ENCODE results near the gene FOXP4.

Gene FOXP4

DNA sequence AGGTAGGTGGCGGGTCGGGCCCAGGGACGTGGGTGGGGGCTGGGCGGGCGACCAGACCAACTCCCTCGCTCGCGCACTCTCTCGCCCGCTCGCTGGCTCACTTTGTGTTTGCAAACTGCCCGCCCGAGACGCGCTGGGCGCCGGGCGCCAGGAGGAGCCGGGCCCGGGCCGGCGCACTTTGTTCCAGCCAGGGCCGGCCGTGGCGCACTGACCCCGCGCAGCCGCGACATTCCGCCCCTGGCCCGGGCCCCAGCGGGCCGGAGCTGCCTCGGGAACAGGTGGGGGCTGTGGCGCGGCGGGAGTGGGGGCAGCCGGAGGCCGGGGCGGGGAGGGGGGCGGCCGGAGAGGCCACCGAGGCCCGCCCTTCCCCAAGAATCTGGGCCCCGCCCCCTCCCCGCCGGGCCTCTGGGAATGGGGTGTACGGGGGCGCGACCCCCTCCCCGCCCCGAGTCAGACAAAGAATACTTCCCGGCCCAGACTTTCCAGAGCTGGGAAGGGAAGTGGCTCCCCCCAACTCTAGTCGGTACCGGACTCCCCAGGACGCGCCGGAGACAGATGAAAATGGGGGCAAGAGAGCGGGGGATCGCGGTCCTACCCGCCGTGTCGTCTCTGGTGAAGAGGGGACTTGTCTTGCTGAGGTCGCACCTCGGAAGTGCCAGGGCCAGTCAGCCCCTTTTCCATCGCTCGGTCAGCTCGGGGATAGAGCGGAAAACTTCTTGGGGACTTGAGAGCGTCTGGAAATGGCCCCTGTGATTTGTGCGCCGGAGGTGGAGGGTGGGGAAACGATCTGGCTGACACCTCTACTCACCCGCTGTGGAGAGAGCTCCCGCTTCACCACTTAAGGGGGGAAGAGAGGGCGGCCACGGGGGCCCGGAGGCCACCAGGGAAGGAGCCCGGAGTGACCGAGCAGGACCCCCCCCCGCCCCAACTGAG is 951 bp downstream of the FOXP4 start:
- no peak for TF ChIP-seq POLR2A (IDR thresholded peaks at IDR 0.05; ENCODE audit: low read length)
- TF ChIP-seq GATA1 (IDR thresholded peaks at IDR 0.05; ENCODE audit: low read depth, low read length), result no peak
- peak; percentile 62 to 75 for DNase-seq

- DNase-seq, result no peak
- TF ChIP-seq POLR2A (IDR thresholded peaks at IDR 0.05; ENCODE audit: low read length) (no peak), GATA1 (IDR thresholded peaks at IDR 0.05; ENCODE audit: low read depth, low read length) (no peak)
Measured at GRCh38 chr6:41547799-41548097, 1.6 kb downstream of the FOXP4 start.

DNA sequence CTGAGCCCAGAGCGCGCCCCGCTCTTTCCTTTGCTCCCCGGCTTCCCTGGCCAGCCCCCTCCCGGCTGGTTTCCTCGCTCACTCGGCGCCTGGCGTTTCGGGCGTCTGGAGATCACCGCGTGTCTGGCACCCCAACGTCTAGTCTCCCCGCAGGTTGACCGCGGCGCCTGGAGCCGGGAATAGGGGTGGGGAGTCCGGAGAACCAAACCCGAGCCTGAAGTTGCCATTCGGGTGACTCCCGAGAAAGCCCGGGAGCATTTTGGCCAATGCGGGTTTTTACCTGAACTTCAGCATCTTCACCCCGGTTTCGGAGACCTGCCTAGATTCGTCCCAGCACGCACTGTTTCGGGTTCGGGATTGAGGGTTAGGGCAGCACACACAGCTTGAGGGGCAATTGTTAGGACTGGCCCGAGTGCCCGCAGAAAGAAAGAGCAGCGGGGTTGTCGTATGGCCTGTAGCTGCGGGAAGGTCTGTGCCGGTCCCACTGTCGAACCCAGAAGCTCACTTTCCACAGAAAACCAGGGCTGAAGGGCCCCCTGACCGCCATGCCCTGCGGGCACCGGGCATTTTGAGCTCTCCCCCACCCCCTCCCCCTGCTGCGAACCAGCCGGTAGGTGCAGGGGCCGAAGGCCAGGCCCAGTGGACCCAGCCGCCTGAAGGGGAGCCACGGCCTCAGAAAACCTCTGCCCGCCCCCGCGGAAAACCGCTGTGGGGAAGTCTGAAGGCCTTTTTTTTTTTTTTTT is 2.1 kb downstream of the FOXP4 start:
- TF ChIP-seq POLR2A (IDR thresholded peaks at IDR 0.05; ENCODE audit: low read length), result no peak
- no peak for TF ChIP-seq GATA1 (IDR thresholded peaks at IDR 0.05; ENCODE audit: low read depth, low read length)
- DNase-seq, result no peak

- TF ChIP-seq POLR2A (IDR thresholded peaks at IDR 0.05; ENCODE audit: low read length) (no peak), GATA1 (IDR thresholded peaks at IDR 0.05; ENCODE audit: low read depth, low read length) (no peak)
- DNase-seq, result no peak
Measured at GRCh38 chr6:41548841-41549642, 2.9 kb downstream of the FOXP4 start.

DNA sequence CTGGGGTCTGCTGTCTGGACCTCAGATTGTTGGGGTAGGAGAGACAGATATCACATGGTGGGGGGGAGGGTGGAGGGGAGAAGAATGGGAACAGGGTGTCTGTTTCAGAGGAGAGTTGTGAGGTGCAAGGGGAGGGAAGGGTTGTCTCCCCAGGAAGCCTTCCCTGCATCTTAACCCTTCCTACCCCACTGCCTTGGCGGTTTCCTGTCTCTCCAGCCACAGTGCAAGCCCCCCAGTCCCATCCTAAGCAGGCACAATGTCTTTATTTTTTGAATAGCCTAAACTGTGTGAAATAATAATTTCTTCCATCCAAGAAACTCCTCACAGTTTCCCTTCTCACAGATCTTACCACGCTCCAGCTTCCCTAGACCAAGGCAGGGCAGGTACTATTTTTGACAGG is 3.5 kb downstream of the FOXP4 start:
- TF ChIP-seq POLR2A (IDR thresholded peaks at IDR 0.05; ENCODE audit: low read length) (no peak), GATA1 (IDR thresholded peaks at IDR 0.05; ENCODE audit: low read depth, low read length) (no peak)
- DNase-seq, result no peak

DNA sequence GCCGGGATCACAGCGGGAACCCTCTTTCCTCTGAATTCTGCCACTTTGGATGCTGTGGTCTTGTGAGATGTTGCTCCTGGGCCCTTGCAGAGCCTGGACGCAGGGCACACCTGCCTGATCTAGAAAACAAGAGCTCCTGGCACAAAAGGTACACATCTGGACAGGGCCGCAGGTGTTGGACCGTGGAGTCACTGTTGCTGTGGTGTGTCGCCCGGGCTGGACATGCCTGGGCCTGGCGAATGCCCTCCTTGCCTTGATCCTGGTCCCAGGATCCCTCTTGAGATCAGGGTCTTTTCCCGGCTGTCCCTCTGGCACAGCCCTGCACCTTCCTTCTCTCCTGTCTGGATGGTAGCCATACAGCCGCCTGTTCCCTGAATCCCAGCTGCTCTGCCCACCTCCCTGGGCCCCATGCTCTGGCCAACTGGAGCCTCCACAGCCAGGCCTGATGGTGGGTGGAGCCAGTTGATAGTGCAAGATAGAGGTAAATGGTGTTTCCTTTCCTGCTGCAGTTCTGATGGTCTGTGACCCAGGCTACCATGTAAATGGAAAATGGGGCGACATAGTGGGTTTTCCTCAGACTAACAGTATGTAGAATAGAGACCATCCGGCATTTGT is 5.0 kb downstream of the FOXP4 start:
- DNase-seq, result no peak
- TF ChIP-seq GATA1 (IDR thresholded peaks at IDR 0.05; ENCODE audit: low read depth, low read length) (no peak), POLR2A (IDR thresholded peaks at IDR 0.05; ENCODE audit: low read length) (no peak)

GRCh38 chr6:41551857-41552256 is 5.7 kb downstream of the FOXP4 start:
- TF ChIP-seq GATA1 (IDR thresholded peaks at IDR 0.05; ENCODE audit: low read depth, low read length) (no peak), POLR2A (IDR thresholded peaks at IDR 0.05; ENCODE audit: low read length) (no peak)
- DNase-seq, result no peak

DNA sequence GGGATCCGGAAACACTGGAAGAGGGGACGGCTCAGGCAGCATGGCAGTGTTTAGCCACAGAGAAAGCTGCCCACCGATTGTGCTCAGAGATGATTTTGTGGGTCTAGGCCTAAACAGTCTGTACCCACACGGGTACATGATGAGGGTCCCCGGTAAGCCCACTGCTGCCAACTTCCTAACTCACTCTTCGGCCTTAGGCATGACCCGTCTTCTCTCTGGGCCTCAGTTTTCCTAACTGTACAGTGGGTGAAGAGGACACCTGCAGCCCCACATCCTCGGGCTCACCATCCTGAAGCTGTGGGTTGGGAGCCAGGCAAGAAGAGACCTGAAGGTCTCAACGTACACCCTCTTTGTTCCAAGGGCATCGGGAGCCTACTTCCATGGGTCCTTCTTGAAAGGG is 6.5 kb downstream of the FOXP4 start:
- no peak for TF ChIP-seq POLR2A (IDR thresholded peaks at IDR 0.05; ENCODE audit: low read length)
- TF ChIP-seq GATA1 (IDR thresholded peaks at IDR 0.05; ENCODE audit: low read depth, low read length), result no peak
- no peak for DNase-seq

- no peak for DNase-seq
- TF ChIP-seq POLR2A (IDR thresholded peaks at IDR 0.05; ENCODE audit: low read length) (no peak), GATA1 (IDR thresholded peaks at IDR 0.05; ENCODE audit: low read depth, low read length) (no peak)
Measured at GRCh38 chr6:41553405-41553999, 7.3 kb downstream of the FOXP4 start.

DNA sequence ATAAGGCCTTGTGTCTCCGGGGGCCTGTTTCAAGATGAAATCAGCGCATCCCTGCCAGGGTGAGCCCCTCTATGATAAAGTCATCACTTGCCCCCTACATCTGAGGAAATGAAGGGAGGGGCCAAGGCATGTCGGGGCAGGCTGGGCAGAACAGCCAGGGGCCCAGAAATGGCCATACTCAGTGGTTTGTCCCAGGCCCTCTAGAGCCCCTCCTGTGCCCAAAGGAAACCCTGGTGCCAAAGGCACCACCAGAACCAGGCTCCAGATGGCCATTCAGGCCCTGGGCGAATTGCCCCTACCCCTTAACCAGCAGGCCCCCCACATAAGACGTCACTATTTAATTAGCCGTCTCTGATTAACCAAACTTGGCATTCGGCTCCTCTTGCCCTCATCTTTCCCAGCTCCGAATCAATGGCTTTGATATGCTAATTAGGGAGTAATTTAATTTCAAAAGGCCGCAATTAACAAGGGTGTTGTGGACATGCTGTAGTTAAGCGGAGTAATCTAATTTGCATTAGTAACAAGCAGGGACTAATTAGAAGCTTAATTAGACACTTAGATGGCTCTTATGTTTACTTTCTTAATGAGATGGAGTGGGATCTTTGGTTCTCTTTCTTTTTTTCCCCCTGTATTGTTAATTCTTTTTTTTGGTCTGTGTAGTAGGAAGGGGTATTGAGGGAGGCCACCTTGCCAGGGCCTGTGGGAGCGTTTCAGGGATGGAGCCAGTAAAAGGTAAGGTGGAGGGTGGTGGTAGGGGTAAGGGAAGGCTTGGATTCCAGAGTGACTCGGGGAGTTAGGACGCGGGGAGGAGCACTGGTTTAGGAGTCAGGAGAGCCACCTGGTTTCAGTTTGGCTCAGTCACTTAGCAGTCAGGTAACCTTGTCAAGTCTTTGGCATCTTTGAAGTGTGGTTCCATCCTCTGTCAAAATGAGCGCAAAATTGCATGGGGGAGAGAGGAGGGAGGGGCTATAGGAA is 9.4 kb downstream of the FOXP4 start:
- TF ChIP-seq POLR2A (IDR thresholded peaks at IDR 0.05; ENCODE audit: low read length), result no peak
- no peak for TF ChIP-seq GATA1 (IDR thresholded peaks at IDR 0.05; ENCODE audit: low read depth, low read length)
- no peak for DNase-seq

- no peak for DNase-seq
- no peak for TF ChIP-seq GATA1 (IDR thresholded peaks at IDR 0.05; ENCODE audit: low read depth, low read length)
- no peak for TF ChIP-seq POLR2A (IDR thresholded peaks at IDR 0.05; ENCODE audit: low read length)
Measured at GRCh38 chr6:41557335-41557734, 11.2 kb downstream of the FOXP4 start.
